Natural killer cell (primary cell): ENCODE measurements around the gene TXNRD1. TPM values are rescaled to one million over a fixed set of nuclear protein-coding genes. Genes with fewer than 3 reads are reported as not detected.

Experiments
- ATAC-seq, 3 donors: fragments of 150-1000 bp in 2 of 3; fragments of 200-7000 bp in 1 of 3; cut with Tn5 transposase; 1 replicate in 1 of 3; 2 replicates in 2 of 3; pipeline ENCODE4 v1.10.0; 2021; ENCODE audit warnings: mild to moderate bottlenecking in 2 of 3, moderate library complexity in 2 of 3
- DNase-seq, 2 donors: peaks; one replicate each; pipeline versions ENCODE4 v3.0.0 to v3.0.0-alpha.2; 2013 to 2021; ENCODE audit warnings: mixed read lengths in 1 of 2
- H3K27ac ChIP-seq: one replicate; pipeline ENCODE4 v1.5.1; 2013; ENCODE audit warnings: mild to moderate bottlenecking, low read length
- H3K27me3 ChIP-seq: one replicate; pipeline ENCODE4 v1.6.1; 2013; ENCODE audit warnings: low read length; ENCODE audit not compliant: control insufficient read depth, insufficient read depth
- H3K36me3 ChIP-seq: one replicate; pipeline ENCODE4 v1.6.1; 2013; ENCODE audit warnings: low read length; ENCODE audit not compliant: control insufficient read depth, insufficient read depth
- H3K4me1 ChIP-seq: one replicate; pipeline ENCODE4 v1.6.1; 2013; ENCODE audit warnings: low read length; ENCODE audit not compliant: control insufficient read depth, insufficient read depth
- H3K4me3 ChIP-seq: one replicate; pipeline ENCODE4 v1.5.1; 2013; ENCODE audit warnings: low read length
- H3K9me3 ChIP-seq: one replicate; pipeline ENCODE4 v1.6.1; 2013; ENCODE audit warnings: low read length; ENCODE audit not compliant: control insufficient read depth, insufficient read depth
- H3K27ac Mint-ChIP-seq, 2 donors: one replicate each; pipeline ENCODE4 v1.8.0; 2022; ENCODE audit warnings: mild to moderate bottlenecking in 2 of 2, mixed read lengths in 2 of 2, moderate library complexity in 1 of 2
- H3K27me3 Mint-ChIP-seq, 2 donors: one replicate each; pipeline ENCODE4 v1.8.0; 2022; ENCODE audit warnings: low read depth in 2 of 2, mixed read lengths in 2 of 2
- H3K36me3 Mint-ChIP-seq: one replicate; pipeline ENCODE4 v1.8.0; 2022; ENCODE audit warnings: mixed read lengths
- H3K4me1 Mint-ChIP-seq, 2 donors: one replicate each; pipeline ENCODE4 v1.8.0; 2022; ENCODE audit warnings: mixed read lengths in 2 of 2
- H3K4me3 Mint-ChIP-seq: one replicate; pipeline ENCODE4 v1.8.0; 2022; ENCODE audit warnings: mild to moderate bottlenecking, moderate library complexity, mixed read lengths
- H3K9me3 Mint-ChIP-seq, 2 donors: one replicate each; pipeline ENCODE4 v1.8.0; 2022; ENCODE audit warnings: mixed read lengths in 2 of 2
- WGBS: methylation state at CpG from one replicate; pipeline ENCODE4 v1.1.7; 2013; ENCODE audit warnings: missing lambda C conversion rate; ENCODE audit not compliant: insufficient coverage; 5-methylcytosine and 5-hydroxymethylcytosine counted together
- intact Hi-C: fragments of 100-400 bp; cut with micrococcal nuclease; formaldehyde crosslinking; loops from one replicate; pipeline ENCODE4 v1.14.2; 2022
- total RNA-seq, 4 donors: library from RNA; stranded (reverse); fragments of 120-200 nt in 1 of 4; gene quantifications; one replicate each; pipeline versions ENCODE4 v1.2.3 to v1.2.4, GENCODE V29; 2013 to 2022
- TF ChIP-seq, protein P1 (sequence below): fragments of 200-600 bp; IDR thresholded peaks from one replicate; pipeline ENCODE4 v1.8.0; 2022; ENCODE audit warnings: antibody characterized with exemption

TXNRD1 gene
- total RNA-seq, 3 donors from 2014 or later (not counting 1 experiment from before 2014, with no cell fraction given): 46.9 to 59.7 (median 47.3) TPM

DNA sequence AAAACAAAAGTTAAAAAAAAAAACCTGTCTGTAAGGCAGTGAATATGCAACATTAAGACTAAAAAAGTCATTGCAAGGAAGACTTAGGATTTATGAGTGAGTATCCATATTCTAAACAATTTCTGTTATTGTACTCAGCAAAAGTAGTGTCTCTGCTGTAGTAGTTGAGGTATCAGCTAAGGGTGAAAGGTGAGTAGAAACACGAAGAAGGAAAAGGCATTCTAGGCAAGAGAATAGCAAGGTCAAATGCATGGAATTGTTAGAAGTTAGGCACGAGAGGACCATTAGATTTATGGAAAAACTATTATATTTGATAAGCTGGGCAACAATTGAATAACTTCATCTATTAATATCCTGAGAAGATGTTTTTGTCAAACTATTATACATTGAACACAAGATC lies 89.8 kb downstream of the TXNRD1 start:
- no peak overlapping the region for H3K27ac ChIP-seq
- TF ChIP-seq, protein P1, sequence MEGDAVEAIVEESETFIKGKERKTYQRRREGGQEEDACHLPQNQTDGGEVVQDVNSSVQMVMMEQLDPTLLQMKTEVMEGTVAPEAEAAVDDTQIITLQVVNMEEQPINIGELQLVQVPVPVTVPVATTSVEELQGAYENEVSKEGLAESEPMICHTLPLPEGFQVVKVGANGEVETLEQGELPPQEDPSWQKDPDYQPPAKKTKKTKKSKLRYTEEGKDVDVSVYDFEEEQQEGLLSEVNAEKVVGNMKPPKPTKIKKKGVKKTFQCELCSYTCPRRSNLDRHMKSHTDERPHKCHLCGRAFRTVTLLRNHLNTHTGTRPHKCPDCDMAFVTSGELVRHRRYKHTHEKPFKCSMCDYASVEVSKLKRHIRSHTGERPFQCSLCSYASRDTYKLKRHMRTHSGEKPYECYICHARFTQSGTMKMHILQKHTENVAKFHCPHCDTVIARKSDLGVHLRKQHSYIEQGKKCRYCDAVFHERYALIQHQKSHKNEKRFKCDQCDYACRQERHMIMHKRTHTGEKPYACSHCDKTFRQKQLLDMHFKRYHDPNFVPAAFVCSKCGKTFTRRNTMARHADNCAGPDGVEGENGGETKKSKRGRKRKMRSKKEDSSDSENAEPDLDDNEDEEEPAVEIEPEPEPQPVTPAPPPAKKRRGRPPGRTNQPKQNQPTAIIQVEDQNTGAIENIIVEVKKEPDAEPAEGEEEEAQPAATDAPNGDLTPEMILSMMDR: no peak
- no peaks in the 10 kb centered on the region for H3K9me3 Mint-ChIP-seq
- H3K4me3 ChIP-seq: no peak overlapping the region
- peak overlapping the region; percentile 98 for H3K4me3 Mint-ChIP-seq
- DNase-seq: no peak
- no peaks in the 10 kb centered on the region for H3K9me3 ChIP-seq
- H3K27me3 Mint-ChIP-seq: no peaks in the 10 kb centered on the region
- H3K36me3 Mint-ChIP-seq: no peaks in the 10 kb centered on the region
- H3K36me3 ChIP-seq: no peaks in the 10 kb centered on the region
- peak overlapping the region in 1 of 2 donors; percentile 94 for H3K27ac Mint-ChIP-seq
- H3K4me1 ChIP-seq: peaks cover 11% of the 10 kb centered on the region
- ATAC-seq: no peak
- intact Hi-C loops: loop anchor here (2.0 kb wide), 1 partner anchor 169 kb away; no protein-coding TSS in a partner anchor
- H3K27me3 ChIP-seq: no peaks in the 10 kb centered on the region
- peaks cover 45 to 56% of the 10 kb centered on the region in 2 donors for H3K4me1 Mint-ChIP-seq
- 100% methylated on average over 2 of the region's 2 CpGs for WGBS

DNA sequence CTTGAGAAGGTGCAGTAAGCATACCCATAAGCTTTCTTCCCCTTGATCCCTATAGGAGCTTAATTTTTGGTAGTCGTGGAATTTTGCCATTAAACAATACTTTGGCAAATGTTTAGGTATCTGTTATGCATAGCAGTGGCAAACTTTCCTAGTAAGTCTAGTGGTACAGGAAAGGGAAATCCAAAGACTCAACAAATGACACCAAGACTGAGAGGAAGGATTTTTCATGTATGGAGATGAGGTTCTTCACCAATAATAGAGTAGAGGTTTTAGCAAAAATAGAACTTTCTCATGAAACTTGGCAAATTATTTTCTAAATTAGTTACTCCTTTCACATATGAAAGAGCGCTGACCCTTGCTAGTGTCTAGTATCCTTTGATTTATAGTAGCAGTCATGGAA lies 90.8 kb downstream of the TXNRD1 start:
- Mint-ChIP-seq H3K36me3 (no peaks in the 10 kb centered on the region), H3K27me3 (no peaks in the 10 kb centered on the region), H3K27ac (peak overlapping the region in 1 of 2 donors; percentile 20), H3K9me3 (no peaks in the 10 kb centered on the region), H3K4me3 (no peak overlapping the region), H3K4me1 (peaks cover 45 to 56% of the 10 kb centered on the region in 2 donors)
- no peaks in the 10 kb centered on the region for H3K9me3 ChIP-seq
- ATAC-seq: no peak
- TF ChIP-seq, protein P1: no peak
- no peak overlapping the region for H3K4me3 ChIP-seq
- H3K27ac ChIP-seq: no peak overlapping the region
- DNase-seq: no peak
- WGBS: 100% methylated on average over 1 of the region's 2 CpGs
- peaks cover 11% of the 10 kb centered on the region for H3K4me1 ChIP-seq
- peaks cover 3% of the 10 kb centered on the region for H3K36me3 ChIP-seq
- intact Hi-C loops: no loop called here
- no peaks in the 10 kb centered on the region for H3K27me3 ChIP-seq

DNA sequence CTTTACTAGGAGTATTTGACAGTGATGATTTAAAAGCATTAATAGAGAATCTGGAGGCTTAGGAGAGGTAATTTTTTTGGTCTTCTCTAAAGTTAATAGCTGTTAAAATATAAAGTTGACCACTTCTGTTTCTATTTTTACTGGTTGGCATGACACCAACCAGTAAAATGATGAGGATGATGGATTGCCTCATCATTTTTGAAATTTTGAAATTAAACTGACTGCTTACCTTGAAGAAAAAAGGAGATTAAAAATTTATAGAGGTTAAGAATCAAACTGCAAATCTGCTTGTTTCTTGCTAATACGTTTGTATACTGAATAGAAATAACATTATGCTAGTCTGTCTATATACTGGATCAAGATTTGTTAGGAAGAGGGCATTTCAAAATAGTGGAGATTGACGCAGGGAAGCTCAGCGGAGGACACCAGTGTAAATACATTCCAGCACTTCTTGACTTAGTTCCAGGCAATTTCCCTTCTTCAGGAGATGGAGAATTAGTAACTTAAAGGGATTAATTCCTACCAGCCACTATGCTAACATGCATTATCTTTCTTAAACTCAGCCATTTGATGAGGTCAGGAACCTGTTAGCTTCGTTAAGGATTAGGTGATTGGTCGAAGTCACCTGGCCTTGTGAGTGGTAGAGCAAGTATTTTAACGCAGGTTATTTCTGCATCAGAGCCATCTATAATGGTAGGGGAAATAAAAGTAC lies 91.5 kb downstream of the TXNRD1 start:
- TF ChIP-seq, protein P1: no peak
- peak overlapping the region in 1 of 2 donors; percentile 20 for H3K27ac Mint-ChIP-seq
- H3K27ac ChIP-seq: no peak overlapping the region
- peaks cover 11% of the 10 kb centered on the region for H3K4me1 ChIP-seq
- H3K9me3 Mint-ChIP-seq: no peaks in the 10 kb centered on the region
- no peaks in the 10 kb centered on the region for H3K9me3 ChIP-seq
- peaks cover 45 to 56% of the 10 kb centered on the region in 2 donors for H3K4me1 Mint-ChIP-seq
- 93% methylated on average over 6 of the region's 6 CpGs for WGBS
- ATAC-seq (no peak), DNase-seq (no peak)
- no peaks in the 10 kb centered on the region for H3K27me3 ChIP-seq
- no peaks in the 10 kb centered on the region for H3K27me3 Mint-ChIP-seq
- no peaks in the 10 kb centered on the region for H3K36me3 Mint-ChIP-seq
- peaks cover 6% of the 10 kb centered on the region for H3K36me3 ChIP-seq
- intact Hi-C loops: no loop called here
- H3K4me3 ChIP-seq: no peak overlapping the region
- no peak overlapping the region for H3K4me3 Mint-ChIP-seq

DNA sequence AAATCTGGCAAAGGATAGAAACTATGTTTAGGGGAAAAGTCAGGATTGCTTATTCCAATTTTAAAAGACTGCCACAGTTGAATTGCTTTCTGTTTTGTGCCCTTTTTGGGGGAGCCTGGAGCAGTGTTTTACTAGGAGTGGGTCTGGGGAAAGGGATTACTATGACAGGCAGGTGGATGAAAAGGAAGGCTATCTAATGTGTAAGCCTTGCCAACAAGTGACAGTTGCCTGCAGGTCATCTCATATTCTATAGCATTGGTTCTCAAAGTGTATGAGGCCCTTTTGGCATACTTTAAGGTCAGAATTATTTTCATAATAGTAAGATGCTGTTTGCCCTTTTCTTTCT lies 92.0 kb downstream of the TXNRD1 start:
- Mint-ChIP-seq H3K27ac (peak overlapping the region in 1 of 2 donors; percentile 20), H3K36me3 (no peaks in the 10 kb centered on the region), H3K4me1 (peaks cover 45 to 56% of the 10 kb centered on the region in 2 donors), H3K9me3 (no peaks in the 10 kb centered on the region), H3K27me3 (no peaks in the 10 kb centered on the region), H3K4me3 (no peak overlapping the region)
- TF ChIP-seq, protein P1: no peak
- Histone ChIP-seq H3K36me3 (peaks cover 11% of the 10 kb centered on the region), H3K27ac (no peak overlapping the region), H3K4me3 (no peak overlapping the region), H3K9me3 (no peaks in the 10 kb centered on the region), H3K4me1 (peaks cover 11% of the 10 kb centered on the region), H3K27me3 (no peaks in the 10 kb centered on the region)
- ATAC-seq: no peak
- intact Hi-C loops: no loop called here
- DNase-seq: no peak
